ENCODE measurements around the gene SRSF2.
A peak's percentile ranks its signal among the peaks of the same experiment; 100 is the strongest.
"Not testable (repeated sequence)": the region's sequence is repeated elsewhere in the genome, so short reads cannot be mapped to it uniquely, and the experiment has no call there.

SRSF2 gene

DNA sequence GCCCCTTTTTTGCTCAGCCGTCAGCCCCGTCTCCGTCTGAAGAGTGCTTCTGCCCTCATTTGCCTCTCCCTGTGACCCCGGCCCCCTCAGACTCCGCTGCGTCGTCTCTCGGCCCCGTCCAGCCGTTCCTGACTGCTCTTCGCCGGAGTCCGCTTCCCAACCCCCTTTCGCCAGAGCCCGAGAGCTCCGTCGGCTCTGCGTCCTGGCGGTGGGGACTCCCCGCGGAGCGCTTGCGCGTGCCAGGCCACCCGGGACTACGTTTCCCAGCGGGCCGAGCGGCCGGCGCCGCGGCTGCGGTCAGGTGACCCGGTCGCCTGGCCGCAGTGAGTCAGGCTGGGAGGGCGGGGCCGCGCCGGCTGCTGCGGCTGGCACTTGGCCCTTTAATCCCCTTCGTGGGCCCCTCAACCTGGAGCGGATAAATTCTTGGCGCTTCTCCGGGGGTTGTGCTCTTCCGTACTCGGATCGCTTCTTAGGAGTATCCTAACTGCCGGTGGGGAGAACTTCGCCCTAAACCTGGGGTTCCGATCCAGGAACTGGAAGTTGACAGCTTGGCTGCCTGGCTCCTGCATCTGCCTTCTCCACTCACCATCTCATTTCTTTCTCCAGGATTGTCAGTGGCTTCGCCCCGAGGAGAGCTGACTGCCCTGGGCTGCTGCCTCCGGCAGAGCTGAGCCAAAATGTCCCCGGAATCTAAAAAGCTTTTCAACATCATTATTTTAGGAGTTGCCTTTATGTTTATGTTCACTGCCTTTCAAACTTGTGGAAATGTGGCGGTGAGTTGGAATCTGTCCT lies 741 bp upstream of the SRSF2 start, which contains the start of gene MFSD11:
Gene MFSD11 (plus strand): TSS at position 444 of the 792 bp plus-strand sequence. CDS start 234 bp downstream, at position 678.
- DNase-seq, result peak; percentile 97

DNA sequence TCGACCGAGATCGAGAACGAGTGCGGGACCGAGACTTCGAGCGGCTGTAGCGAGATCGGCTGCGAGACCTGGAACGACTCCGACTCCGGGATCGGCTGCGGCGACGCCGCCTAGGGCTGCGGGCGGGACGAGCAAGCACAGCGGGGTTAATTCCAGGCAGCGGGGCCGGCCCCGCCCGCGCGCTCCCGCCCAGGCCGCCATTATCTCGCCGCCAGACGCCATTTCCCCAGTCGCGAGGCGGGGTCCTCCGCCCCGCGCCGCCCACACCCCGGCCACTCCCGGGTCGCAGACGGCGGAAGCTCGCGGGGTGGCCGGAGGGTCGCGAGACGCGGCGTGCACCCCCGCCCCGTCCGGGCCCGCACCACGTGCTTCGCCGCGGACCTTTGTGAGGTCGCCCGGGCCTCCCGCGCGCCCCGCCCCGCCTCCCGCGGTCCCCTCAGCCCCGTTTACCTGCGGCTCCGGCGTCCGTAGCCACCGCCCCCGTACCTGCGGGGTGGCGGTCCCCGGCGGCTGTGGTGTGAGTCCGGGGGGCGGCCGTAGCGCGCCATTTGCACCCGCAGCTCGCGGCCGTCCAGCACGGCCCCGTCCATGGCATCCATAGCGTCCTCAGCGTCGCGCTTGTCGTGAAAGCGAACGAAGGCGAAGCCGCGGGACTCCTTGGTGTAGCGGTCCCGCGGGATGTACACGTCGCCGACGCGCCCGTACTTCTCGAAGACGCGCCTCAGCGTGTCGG lies 616 bp downstream of the SRSF2 start:
- peak; percentile 85 for DNase-seq

DNA sequence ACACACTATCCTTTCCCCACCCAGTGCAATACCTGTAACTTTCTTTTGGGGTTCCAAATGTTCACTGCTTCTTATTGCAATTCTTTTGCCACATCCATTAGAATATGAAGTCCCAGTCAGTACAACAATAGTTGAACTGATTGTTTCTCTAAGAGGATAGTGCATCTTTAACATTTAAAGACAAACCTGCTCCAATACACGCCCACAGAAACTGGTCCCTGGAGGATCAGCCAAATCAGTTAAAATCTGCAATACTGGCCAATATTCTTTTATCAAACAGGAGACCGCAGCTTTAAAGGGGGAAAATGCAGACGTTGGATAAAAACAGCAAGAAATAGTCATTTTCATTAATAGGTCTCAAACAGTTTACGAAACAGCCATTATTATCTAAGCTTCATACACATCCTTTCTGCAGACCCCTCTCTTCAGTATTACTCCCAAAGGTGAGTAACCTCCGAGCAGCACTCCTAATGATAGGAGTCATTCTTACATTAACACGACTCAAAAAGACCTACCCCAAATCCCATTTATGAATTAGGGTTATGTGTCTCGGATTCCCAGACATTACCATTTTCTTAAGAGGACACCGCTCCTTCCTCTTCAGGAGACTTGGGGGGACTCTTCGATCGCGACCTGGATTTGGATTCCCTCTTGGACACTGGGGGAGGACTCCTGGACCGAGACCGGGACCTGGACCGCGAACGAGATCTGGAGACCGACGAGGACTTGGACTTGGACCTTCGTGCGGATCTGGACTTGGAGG lies 1.4 kb downstream of the SRSF2 start:
- peak; percentile 56 for DNase-seq

DNA sequence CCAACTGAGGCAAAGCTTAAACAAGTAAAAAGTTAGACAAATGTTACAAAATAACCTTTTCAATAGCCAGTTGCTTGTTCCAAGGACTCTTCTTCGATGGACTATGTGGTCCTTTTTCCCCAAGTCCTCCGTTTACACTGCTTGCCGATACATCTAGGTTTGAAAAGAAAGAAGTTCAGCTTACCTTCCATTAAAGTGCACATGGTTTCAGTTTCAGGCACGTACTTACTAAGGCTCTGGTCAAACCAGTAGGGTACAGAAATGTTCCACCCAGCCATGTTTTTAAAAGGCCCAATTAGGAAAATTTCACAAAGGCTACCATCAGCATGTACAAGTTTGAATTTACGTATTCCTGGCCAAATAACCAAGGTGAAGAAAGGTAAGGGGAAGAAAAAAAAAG lies 2.1 kb downstream of the SRSF2 start:
- peak; percentile 60 for DNase-seq

DNA sequence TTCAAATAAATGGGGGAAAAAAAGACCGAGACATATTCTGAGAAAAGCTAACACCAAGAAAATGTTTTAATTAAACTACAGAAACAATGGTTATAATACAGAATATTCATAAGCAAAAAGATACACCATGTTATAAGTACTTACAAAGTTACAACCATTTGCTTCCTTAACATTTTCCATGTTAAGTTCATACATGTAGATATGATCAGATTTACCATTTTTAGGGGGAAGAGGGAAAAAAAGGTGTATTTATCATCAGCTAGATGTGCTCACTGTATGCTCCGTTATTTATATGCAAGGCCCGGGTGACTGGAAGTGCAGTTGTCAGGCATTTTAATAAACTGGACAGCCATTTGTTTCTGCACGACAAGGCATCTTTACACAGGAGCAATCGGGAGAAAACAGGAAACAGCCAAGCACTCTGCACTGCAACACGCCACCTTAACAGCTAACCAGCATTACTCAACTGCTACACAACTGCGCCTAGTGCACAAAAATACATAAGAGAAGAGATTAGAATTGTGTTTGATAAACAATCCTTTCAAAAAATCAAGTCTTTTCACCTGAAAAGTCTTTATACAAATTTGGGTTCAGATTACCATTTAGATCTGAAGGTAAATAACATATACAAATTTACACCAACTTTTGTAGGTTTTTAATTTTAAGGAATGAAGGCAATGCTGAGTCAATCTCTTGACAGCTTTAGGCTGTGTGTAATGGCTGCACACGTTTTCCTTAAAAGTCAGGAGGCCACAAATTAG lies 2.9 kb downstream of the SRSF2 start:
- DNase-seq, result peak; percentile 44

DNA sequence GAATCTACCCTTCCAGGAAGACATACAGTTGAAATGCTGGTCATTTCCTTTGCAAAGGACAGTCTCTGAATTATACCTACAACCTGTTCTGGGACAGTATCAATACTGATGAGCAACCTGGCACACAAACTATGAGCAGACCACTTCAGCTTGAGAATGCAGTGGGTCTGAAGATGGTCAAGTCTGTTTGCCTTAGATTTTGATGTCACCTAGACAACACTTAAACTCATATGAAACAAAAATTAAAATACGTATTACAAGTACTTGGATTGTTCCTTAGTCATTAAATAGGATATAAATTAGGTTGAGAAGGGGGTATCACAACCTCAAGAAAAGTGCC lies 3.5 kb downstream of the SRSF2 start:
- DNase-seq, result peak; percentile 49

DNA sequence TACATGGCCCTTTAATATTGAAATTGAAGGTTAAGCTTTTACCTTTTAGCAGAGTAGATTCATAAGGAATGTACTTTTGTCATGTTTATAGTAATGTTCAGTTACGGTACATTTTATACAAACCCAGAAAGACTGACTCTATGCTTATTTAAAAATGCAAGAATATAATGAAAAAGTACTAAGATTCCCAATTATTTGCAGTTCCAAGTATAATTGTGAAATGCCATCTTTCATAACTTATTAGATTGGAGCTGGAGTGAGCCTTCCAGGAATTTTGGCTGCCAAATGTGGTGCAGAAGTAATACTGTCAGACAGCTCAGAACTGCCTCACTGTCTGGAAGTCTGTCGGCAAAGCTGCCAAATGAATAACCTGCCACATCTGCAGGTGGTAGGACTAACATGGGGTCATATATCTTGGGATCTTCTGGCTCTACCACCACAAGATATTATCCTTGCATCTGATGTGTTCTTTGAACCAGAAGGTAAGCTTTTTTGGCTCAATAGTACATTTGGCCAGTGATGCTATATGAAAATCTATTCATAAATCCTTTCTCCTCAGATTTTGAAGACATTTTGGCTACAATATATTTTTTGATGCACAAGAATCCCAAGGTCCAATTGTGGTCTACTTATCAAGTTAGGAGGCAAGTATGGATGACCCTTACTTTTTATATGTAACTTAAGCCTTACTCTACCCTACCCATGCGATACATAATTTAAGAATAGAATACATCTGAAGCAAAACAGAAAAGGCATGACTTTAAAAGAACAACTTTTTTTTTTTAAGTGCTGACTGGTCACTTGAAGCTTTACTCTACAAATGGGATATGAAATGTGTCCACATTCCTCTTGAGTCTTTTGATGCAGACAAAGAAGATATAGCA lies 4.2 kb downstream of the SRSF2 start:
- peak; percentile 49 for DNase-seq

DNA sequence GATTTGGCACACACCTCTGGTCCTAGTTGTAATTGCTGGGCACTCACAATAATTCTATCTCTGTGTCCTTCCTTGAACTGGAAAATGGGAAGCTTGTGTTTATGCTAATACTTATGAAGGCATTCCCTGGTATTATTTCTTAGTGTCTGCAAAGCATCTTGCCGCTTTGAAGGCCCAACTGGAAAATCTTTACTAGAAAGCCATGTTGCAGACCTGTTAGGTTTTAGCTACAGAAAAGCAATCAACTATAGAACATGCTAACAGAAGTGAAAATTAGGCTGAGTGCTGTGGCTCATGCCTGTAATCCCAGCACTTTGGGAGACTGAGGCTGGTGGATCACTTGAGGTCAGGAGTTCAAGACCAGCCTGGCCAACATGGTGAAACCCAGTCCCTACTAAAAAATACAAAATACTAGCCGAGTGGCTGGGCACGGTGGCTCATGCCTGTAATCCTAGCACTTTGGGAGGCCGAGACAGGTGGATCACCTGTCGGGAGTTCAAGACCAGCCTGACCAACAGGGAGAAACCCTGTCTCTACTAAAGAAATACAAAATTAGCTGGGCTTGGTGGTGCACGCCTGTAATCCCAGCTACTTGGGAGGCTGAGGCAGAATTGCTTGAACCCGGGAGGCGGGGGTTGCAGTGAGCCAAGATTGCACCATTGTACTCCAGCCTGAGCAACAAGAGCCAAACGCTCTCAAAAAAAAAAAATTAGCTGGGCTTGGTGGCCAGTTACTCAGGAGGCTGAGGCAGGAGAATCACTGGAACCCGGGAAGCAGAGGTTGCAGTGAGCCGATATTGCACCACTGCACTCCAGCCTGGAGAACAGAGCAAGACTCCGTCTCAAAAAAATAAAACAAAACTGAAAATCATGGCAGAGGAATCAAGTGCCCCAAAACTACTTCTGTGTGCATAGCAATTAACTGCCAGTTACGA lies 5.1 kb downstream of the SRSF2 start:
- peak; percentile 38 for DNase-seq

DNA sequence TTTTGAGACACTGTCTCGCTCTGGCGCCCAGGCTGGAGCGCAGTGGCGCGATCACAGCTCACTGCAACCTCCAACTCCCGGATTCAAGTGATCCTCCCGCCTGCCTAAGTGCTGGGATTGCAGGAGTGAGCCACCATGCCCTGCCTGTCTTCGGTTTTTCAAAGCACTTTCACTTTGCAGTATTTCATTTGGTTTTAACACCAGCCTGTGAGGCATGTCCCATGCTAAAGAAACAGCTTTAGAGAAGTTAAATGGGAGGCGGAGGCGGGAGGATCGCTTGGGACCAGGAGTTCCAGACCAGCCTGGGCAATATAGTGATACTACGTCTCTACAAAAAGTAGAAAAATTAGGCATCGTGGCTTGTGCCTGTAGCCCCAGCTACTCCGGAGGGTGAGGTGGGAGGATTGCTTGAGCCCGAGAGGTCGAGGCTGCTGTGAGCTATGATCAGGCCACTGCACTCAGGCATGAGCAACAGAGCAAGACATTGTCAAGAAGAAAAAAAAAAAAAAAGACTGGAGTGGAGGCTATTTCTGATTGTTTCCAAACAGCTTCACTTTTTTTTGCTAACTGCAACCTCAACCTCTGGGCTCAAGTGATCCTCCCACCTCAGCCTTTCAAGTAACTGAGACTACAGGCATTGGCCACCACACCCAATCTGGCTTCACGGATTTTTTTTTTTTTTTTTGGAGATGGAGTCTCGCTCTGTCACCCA lies 9.2 kb downstream of the SRSF2 start:
- DNase-seq, result peak; percentile 46

DNA sequence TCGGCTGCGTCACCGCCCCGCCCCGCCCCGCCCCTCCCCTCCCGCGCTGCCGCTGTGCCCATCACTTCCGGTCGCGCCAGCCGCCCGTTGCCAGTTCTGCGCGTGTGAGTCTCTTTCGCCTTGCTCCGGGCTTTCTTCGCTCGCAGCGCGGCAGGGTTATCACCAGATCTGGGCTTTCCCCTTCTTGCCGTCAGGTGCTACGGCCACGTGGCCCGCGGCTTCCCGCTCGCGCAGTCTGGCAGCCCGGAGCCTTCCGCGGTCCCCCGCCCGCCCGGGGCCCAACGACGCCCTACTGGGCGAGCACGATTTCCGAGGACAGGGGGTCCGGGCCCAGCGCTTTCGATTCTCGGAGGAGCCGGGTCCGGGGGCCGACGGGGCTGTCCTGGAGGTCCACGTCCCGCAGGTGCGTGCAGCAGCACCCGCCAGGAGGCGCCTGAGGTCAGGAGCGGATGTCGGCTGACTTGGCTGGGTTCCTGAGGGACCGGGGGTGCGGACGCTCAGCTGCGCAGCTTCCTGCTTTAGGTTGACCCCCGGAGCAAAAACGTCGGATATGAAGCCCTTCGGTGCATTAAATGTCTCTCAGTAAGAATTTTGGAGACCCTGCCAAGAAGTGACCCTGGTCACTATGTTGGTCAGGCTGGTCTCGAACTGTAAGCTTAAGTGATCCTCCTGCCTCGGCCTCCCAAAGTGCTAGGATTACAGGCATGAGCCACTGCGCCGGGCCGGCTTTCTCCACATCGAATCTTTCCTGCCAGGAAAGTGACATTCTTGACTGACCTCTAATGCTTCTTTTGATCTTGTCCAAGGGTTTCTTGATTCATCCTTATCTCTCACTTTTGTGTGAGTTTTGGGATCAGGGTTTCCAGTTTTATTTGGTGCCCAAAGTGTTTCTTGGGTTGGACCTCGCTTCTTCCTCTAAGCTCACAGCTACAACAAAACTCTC lies 10.1 kb downstream of the SRSF2 start, which contains the start of gene METTL23:
Gene METTL23 (plus strand): TSS at position 64 of the 943 bp plus-strand sequence. CDS start 2,872 bp downstream, outside the sequence.
- peak; percentile 89 for DNase-seq

DNA sequence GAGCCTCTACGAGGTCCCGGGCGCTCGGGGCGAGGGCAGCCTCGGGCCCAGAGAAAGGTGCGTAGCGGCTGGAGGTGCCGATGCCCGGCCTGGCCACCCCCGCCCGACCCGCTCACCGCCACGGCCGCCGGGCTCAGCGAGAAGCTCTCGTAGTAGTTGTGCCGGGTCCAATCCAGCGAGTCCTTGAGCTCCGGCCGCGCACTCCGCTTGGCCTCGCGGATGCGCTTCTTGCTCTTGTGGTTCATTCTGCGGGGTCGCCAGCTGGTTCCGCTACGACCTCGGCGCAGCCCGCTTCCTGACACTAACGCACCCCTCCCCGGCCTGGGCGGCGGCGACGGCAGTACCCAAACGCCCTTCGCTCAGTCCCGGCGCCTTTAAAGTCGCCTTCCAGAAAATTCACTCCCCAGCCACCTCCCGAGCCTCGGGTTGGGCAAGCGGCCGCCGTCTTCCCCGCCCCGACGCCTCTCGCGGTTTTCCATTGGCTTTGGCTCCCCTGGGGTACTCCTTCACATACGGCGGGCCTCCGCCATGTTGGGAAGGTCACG lies 10.8 kb downstream of the SRSF2 start, which contains the start of gene JMJD6:
Gene JMJD6 (minus strand): TSS at position 376 of the 545 bp plus-strand sequence. CDS start 131 bp downstream, at position 245.
- peak; percentile 98 for DNase-seq

DNA sequence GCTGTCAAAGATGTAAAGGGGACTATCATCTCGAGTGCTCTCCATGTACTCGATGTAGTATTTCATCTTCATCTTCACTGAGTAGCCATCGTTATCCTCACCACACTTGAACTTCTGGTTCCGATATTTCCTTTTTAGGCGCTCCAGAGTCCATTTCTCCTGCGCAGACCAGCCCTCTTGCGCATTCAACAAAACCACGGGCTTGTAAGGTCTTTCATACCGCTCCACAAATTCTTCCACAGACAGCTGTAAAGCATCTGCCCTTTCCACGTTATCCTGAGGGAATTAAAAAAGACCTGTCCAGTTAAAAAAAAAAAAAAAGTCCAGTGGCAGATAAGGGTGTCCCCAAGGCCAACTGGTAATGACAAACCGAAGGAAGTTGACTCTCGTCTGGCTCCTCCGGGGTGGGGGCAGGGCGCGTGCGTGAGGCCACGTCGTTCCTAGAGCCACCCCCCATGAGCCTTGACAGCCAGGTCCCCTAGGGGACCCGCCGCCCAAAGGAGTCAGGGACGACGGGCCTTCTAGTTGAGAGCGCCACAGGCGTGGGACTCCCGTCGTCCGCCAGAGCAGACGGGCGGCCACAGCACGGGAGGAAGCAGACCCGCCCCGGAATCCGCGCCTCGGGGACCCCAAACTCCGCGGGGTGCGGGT lies 11.4 kb downstream of the SRSF2 start:
- DNase-seq, result peak; percentile 77

DNA sequence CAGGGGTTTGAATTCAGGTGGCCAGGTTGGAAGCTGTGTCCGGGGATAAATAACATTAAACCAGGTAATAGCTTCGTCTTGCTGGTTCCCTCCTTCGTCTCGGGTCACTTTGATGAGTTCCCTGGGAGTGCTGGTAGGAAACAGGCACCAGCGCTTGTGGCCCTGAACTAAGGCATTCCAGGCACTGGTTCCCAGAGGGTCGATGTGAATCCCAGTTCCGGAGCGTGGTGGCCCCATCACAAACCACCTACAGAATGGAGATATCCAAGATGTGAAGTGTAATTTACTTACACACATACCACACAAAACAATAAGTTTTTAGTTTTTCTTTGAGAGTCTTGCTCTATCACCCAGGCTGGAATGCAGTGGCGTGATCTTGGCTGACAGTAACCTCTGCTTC lies 13.3 kb downstream of the SRSF2 start:
- no peak for DNase-seq

DNA sequence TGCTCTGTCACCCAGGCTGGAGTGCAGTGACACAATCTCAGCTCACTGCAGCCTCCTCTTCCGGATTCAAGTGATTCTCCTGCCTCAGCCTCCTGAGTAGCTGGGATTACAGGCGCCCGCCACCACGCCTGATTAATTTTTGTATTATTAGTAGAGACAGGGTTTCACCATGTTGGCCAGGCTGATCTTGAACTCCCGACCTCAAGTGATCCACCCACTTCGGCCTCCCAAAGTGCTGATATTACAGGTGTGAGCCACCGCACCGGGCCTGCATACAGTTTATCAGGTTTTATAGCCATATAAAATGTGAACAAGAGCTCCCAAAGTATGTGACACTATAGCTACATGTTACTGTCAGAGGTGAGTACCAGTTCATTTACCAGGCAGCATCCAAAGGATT lies 14.2 kb downstream of the SRSF2 start:
- not testable (repeated sequence) for DNase-seq

DNA sequence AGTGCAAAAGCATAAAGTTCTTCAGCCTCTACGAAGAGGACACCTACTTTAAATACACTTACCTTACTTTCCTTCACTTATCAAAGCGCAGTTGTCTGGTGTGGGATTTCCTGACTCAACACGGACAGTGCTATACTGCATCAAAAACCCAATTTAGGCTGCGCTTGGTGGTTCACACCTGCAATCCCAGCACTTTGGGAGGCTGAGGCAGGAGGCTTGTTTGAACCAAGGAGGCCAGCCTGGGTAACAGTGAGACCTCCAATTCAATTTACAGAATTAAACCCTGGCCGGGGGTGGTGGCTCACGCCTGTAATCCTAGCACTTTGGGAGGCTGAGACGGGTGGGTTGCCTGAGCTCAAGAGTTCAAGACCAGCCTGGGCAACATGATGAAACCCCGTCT lies 14.9 kb downstream of the SRSF2 start:
- DNase-seq, result no peak

DNA sequence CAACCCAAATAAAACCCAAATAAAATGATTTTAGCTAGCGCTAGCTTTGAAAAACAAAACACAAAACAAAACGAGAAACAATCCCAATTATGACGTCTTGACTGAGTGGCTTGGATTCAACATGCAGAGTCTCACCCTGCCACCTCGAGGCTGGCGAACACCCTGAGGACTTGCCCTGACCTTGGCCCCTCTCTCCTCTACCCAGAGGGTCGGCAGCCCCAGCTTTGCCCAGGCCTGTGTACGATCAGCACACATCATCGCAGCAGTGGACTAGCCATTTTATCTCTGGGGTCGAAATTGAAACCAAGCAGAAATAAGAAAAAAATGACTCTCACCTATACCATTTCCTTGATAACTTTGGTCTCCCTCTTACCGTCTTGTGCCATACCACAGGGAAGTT lies 15.7 kb downstream of the SRSF2 start:
- no peak for DNase-seq

DNA sequence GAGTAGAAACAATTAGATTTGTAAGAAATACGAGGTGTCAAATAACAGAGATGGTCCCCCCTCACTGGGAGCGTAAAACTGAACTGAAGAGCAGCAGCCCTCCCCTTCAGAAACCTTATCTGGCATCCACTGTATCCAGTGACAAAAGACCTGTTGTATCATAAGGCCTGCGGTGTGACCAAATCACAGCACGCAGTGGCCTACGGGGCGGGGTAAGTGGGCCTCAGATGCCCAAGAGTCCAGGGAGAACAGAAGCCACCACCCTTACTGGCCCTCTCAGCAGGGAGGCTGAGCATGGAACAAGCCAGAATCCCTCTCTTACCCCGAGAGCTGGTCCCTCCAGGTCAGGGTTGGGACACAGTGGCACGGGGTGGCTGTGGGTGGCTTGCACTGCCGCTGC lies 16.2 kb downstream of the SRSF2 start:
- no peak for DNase-seq

DNA sequence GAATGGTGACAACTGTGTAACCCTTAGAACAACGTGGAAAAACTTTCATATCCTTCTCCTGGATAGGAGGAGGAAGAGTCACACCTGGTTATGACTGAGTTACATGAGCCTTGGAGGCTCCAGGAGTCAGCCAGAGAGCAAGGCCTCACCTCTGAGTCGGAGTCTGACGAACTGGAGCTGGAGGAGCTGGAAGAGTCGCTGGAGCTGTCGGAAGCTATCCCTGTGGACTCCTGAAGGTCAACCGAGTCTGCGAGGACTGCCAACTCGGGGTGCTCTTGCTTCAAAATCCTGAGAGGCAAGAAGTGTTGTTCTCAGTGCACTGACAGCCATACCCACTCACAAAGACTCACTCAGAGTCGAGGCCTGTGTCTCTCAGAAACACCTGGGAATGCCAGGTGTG lies 16.9 kb downstream of the SRSF2 start:
- DNase-seq, result no peak

All from DMS53 (cell line).